Upper lobe of right lung (tissue), 1 donor: Measurements from ENCODE around the gene WASF1. TPM values are rescaled to one million over a fixed set of nuclear protein-coding genes. Genes with fewer than 3 reads are reported as not detected.
"Not testable (repeated sequence)": the region's sequence is repeated elsewhere in the genome, so short reads cannot be mapped to it uniquely, and the experiment has no call there.

Experiments
- ATAC-seq: fragments of 200-7000 bp; cut with Tn5 transposase; one replicate; pipeline ENCODE4 v1.9.1; 2020; ENCODE audit warnings: mild to moderate bottlenecking, moderate library complexity
- DNase-seq: peaks from one replicate; pipeline ENCODE4 v3.0.0-alpha.2; 2020
- H3K27ac ChIP-seq: fragments of 200-600 bp; one replicate; pipeline ENCODE4 v1.8.0; 2022
- H3K27me3 ChIP-seq: fragments of 200-600 bp; one replicate; pipeline ENCODE4 v1.8.0; 2022; ENCODE audit warnings: mild to moderate bottlenecking
- H3K36me3 ChIP-seq: fragments of 200-600 bp; one replicate; pipeline ENCODE4 v1.8.0; 2022
- H3K4me1 ChIP-seq: fragments of 200-600 bp; one replicate; pipeline ENCODE4 v1.8.0; 2022
- H3K4me3 ChIP-seq: fragments of 200-600 bp; one replicate; pipeline ENCODE4 v1.8.0; 2022; ENCODE audit warnings: mild to moderate bottlenecking
- H3K9me3 ChIP-seq: fragments of 200-600 bp; one replicate; pipeline ENCODE4 v1.8.0; 2022
- CTCF ChIP-seq: fragments of 200-600 bp; IDR thresholded peaks from one replicate; pipeline ENCODE4 v1.8.0; 2022; ENCODE audit warnings: antibody characterized with exemption
- intact Hi-C: fragments of 100-400 bp; cut with DNase I; formaldehyde crosslinking; loops from one replicate; pipeline ENCODE4 v1.11.0; 2022
- total RNA-seq: library from RNA; stranded (reverse); fragmentation: NEBNext Ultra II Directional; extraction: Animal tissue kit (Norgen Biotek cat#: 25700); gene quantifications from one replicate; pipeline ENCODE4 v1.2.1, GENCODE V29; 2021
- donor health status: DM: no; HTN: yes; CAD: no; lungs with severe emphysema.

Gene WASF1
- total RNA-seq, 1 donor from 2014 or later = 3.6 TPM

- Histone ChIP-seq H3K27ac (no peak overlapping the region), H3K27me3 (no peaks in the 10 kb centered on the region), H3K4me3 (no peak overlapping the region), H3K36me3 (no peaks in the 10 kb centered on the region), H3K4me1 (no peaks in the 10 kb centered on the region), H3K9me3 (no peaks in the 10 kb centered on the region)
- no peak for TF ChIP-seq CTCF
- ATAC-seq (no peak), DNase-seq (no peak)
- intact Hi-C loops = no loop called here
Observed at GRCh38 chr6:110083875-110084585, 95.4 kb downstream of the WASF1 start.

- TF ChIP-seq CTCF = no peak
- H3K9me3 ChIP-seq = no peaks in the 10 kb centered on the region
- DNase-seq (no peak), ATAC-seq (no peak)
- intact Hi-C loops = no loop called here
- no peak overlapping the region for H3K4me3 ChIP-seq
- no peaks in the 10 kb centered on the region for H3K36me3 ChIP-seq
- H3K27ac ChIP-seq = no peak overlapping the region
- no peaks in the 10 kb centered on the region for H3K27me3 ChIP-seq
- H3K4me1 ChIP-seq = no peaks in the 10 kb centered on the region
Observed at GRCh38 chr6:110075406-110075805, 104.1 kb downstream of the WASF1 start.

GRCh38 chr6:110073474-110073873 lies 106.0 kb downstream of the WASF1 start:
- ATAC-seq, H3K9me3 ChIP-seq, H3K4me1 ChIP-seq, H3K36me3 ChIP-seq, H3K4me3 ChIP-seq, intact Hi-C loops, H3K27me3 ChIP-seq, H3K27ac ChIP-seq, DNase-seq: not testable (repeated sequence)

DNA sequence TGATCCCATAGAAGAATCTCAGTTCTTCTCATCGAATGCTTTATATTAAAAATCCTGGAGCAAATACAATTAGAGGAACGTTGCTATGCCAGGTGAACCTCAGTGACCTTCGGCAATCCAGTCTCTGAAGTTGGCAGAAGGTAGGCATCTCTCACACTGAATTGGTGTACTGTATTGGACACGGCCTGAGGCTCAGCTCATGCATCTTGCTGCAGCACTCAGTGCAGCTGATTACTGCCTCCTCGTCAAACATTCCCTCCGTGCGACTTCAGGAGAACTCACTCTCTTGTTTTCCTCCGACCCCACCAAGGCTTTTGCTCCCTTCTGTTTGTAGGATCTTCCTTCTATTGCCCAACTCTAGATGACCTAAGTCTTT lies 110.9 kb downstream of the WASF1 start:
- peaks cover 3% of the 10 kb centered on the region for H3K27me3 ChIP-seq
- intact Hi-C loops = no loop called here

GRCh38 chr6:110067837-110068591 lies 111.5 kb downstream of the WASF1 start:
- no peak overlapping the region for H3K27ac ChIP-seq
- ATAC-seq (no peak), DNase-seq (no peak)
- no peak for TF ChIP-seq CTCF
- H3K27me3 ChIP-seq = peaks cover 3% of the 10 kb centered on the region
- H3K4me1 ChIP-seq = no peaks in the 10 kb centered on the region
- H3K4me3 ChIP-seq = no peak overlapping the region
- no peaks in the 10 kb centered on the region for H3K9me3 ChIP-seq
- intact Hi-C loops = no loop called here
- H3K36me3 ChIP-seq = no peaks in the 10 kb centered on the region

More for the DNA sequence above, 110.9 kb downstream of the WASF1 start:
- TF ChIP-seq CTCF = no peak
- DNase-seq (no peak), ATAC-seq (no peak)
- no peaks in the 10 kb centered on the region for H3K9me3 ChIP-seq
- H3K4me3 ChIP-seq = no peak overlapping the region
- no peak overlapping the region for H3K27ac ChIP-seq
- no peaks in the 10 kb centered on the region for H3K4me1 ChIP-seq
- no peaks in the 10 kb centered on the region for H3K36me3 ChIP-seq

- Histone ChIP-seq H3K27me3 (peaks cover 3% of the 10 kb centered on the region), H3K4me3 (no peak overlapping the region), H3K36me3 (no peaks in the 10 kb centered on the region), H3K4me1 (no peaks in the 10 kb centered on the region), H3K9me3 (no peaks in the 10 kb centered on the region), H3K27ac (no peak overlapping the region)
- ATAC-seq (no peak), DNase-seq (no peak)
- intact Hi-C loops = no loop called here
- TF ChIP-seq CTCF = no peak
Observed at GRCh38 chr6:110064744-110065524, 114.5 kb downstream of the WASF1 start.
